T-cell (primary cell): ENCODE measurements around the gene STRBP. TPM values are rescaled to one million over a fixed set of nuclear protein-coding genes. Genes with fewer than 3 reads are reported as not detected.

Experiments
- ATAC-seq, 4 experiments: fragments of 200-7000 bp in 3 of 4; fragments of 150-1000 bp in 1 of 4; cut with Tn5 transposase; replicated peaks in 1 of 4; 1 replicate in 3 of 4; 2 replicates in 1 of 4; pipeline ENCODE4 v1.10.0; 2021; ENCODE audit warnings: moderate library complexity in 3 of 4, mild to moderate bottlenecking in 2 of 4, moderate number of reproducible peaks in 1 of 4
- CTCF ChIA-PET, 2 donors: fragments of 300-600 bp; sonication (Branson Sonifier 250); formaldehyde crosslinking; loops; one replicate each; lab custom pipeline; 2022; ENCODE audit warnings: antibody characterized with exemption in 2 of 2; lab: Charles Lee
- POLR2A ChIA-PET, 2 donors: fragments of 300-600 bp; sonication (Branson Sonifier 250); formaldehyde crosslinking; loops; one replicate each; lab custom pipeline; 2022; ENCODE audit warnings: antibody characterized with exemption in 2 of 2; lab: Charles Lee
- DNase-seq, 35 experiments: peaks; one replicate each; pipeline versions ENCODE4 v3.0.0 to v3.0.0-alpha.2; 2013 to 2023
- H3K27ac ChIP-seq: one replicate; pipeline ENCODE4 v1.5.1; 2013; ENCODE audit warnings: low read length
- H3K27me3 ChIP-seq, 2 experiments: replicated peaks in 1 of 2; 1 replicate in 1 of 2; 2 replicates in 1 of 2; pipeline versions ENCODE4 v1.6.1 to v1.7.0; 2013; ENCODE audit warnings: low read length in 1 of 2, mixed read lengths in 1 of 2; ENCODE audit not compliant: control insufficient read depth in 2 of 2, insufficient read depth in 2 of 2; ENCODE audit errors: extremely low read depth in 1 of 2
- H3K36me3 ChIP-seq, 2 donors: 1 replicate in 1 of 2; 2 replicates in 1 of 2; pipeline versions ENCODE4 v1.6.1 to v1.7.0; 2013; ENCODE audit warnings: low read length in 1 of 2; ENCODE audit not compliant: control insufficient read depth in 2 of 2, insufficient read depth in 1 of 2; ENCODE audit errors: extremely low read depth in 1 of 2
- H3K4me1 ChIP-seq, 2 experiments: 1 replicate in 1 of 2; 2 replicates in 1 of 2; pipeline versions ENCODE4 v1.6.1 to v1.7.0; 2013; ENCODE audit warnings: low read length in 2 of 2, mixed read lengths in 1 of 2; ENCODE audit not compliant: insufficient read depth in 2 of 2, control insufficient read depth in 1 of 2; ENCODE audit errors: extremely low read depth in 1 of 2
- H3K4me3 ChIP-seq, 2 donors: 1 replicate in 1 of 2; 2 replicates in 1 of 2; pipeline versions ENCODE4 v1.5.1 to v1.7.0; 2013; ENCODE audit warnings: mild to moderate bottlenecking in 2 of 2, low read length in 1 of 2, moderate library complexity in 1 of 2; ENCODE audit not compliant: control insufficient read depth in 1 of 2; ENCODE audit errors: extremely low read depth in 1 of 2
- H3K9me3 ChIP-seq: 2 replicates; pipeline ENCODE4 v1.7.0; 2013
- H3K27ac Mint-ChIP-seq, 2 donors: one replicate each; pipeline ENCODE4 v1.8.0; 2020 to 2021; ENCODE audit warnings: mild to moderate bottlenecking in 2 of 2, mixed read lengths in 2 of 2
- H3K27me3 Mint-ChIP-seq, 2 donors: one replicate each; pipeline ENCODE4 v1.8.0; 2021 to 2022; ENCODE audit warnings: mixed read lengths in 2 of 2
- H3K36me3 Mint-ChIP-seq: one replicate; pipeline ENCODE4 v1.8.0; 2021; ENCODE audit warnings: mixed read lengths
- H3K4me1 Mint-ChIP-seq, 3 donors: one replicate each; pipeline ENCODE4 v1.8.0; 2020 to 2022; ENCODE audit warnings: mixed read lengths in 3 of 3, mild to moderate bottlenecking in 1 of 3
- H3K4me3 Mint-ChIP-seq, 3 donors: one replicate each; pipeline ENCODE4 v1.8.0; 2020 to 2022; ENCODE audit warnings: mild to moderate bottlenecking in 3 of 3, mixed read lengths in 3 of 3, moderate library complexity in 3 of 3
- H3K9me3 Mint-ChIP-seq, 3 donors: one replicate each; pipeline ENCODE4 v1.8.0; 2020 to 2022; ENCODE audit warnings: mixed read lengths in 3 of 3
- WGBS: methylation state at CpG from one replicate; pipeline ENCODE4 v1.1.5; 2013; ENCODE audit warnings: missing lambda C conversion rate; ENCODE audit not compliant: insufficient coverage; 5-methylcytosine and 5-hydroxymethylcytosine counted together
- total RNA-seq, 35 experiments: library from RNA in 6 of 35; stranded (reverse) in 6 of 35; fragments of 120-200 nt in 1 of 35; gene quantifications; one replicate each; pipeline versions ENCODE4 v1.2.1 to v1.2.4 and lab custom pipeline; 2013 to 2026

Gene STRBP
- total RNA-seq, 5 donors from 2014 or later (not counting 1 experiment from before 2014, with no cell fraction given): 18.6 to 26.9 (median 20.0) TPM

DNA sequence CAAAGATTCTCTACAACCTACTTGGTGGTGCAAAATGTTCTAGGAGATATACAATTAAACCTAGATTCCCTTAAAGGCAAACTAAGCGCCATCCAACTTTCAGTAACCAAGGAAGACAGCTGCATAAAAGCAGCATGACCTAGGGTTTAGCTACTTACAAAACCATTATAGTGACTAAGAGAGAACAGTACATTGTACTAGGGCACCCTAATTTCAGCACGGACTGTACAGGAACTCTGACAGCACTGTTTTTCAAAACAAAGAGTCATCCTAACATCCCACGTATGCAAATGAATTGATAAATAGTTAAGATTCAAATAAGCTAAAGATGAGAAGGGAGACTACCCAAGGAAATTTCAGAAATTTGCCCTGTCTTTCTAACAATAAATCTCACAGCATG is 30.0 kb downstream of the STRBP start:
- H3K27ac Mint-ChIP-seq: no peak overlapping the region
- DNase-seq: no peak
- ATAC-seq: no peak
- no peaks in the 10 kb centered on the region for H3K9me3 ChIP-seq
- H3K9me3 Mint-ChIP-seq: no peaks in the 10 kb centered on the region
- H3K27me3 ChIP-seq: no peaks in the 10 kb centered on the region
- ChIA-PET POLR2A (interaction anchor here in 1 of 2 donors (0.6 kb wide), 1 partner anchor 1681 kb away, joined by 5 read pairs; no protein-coding TSS in a partner anchor), CTCF (interaction anchor here in 1 of 2 donors (0.6 kb wide), 1 partner anchor 70 kb away, joined by 3 read pairs; no protein-coding TSS in a partner anchor)
- H3K4me3 ChIP-seq: no peak overlapping the region
- H3K4me1 Mint-ChIP-seq: peaks cover 22 to 41% (median 35%) of the 10 kb centered on the region in 3 donors
- no peak overlapping the region for H3K4me3 Mint-ChIP-seq
- H3K27ac ChIP-seq: no peak overlapping the region
- peaks cover 13% of the 10 kb centered on the region for H3K36me3 Mint-ChIP-seq
- H3K27me3 Mint-ChIP-seq: no peaks in the 10 kb centered on the region
- WGBS: 100% methylated on average over 1 of the region's 3 CpGs
- peaks cover 0 to 3% of the 10 kb centered on the region in 2 experiments for H3K4me1 ChIP-seq
- no peaks in the 10 kb centered on the region for H3K36me3 ChIP-seq

DNA sequence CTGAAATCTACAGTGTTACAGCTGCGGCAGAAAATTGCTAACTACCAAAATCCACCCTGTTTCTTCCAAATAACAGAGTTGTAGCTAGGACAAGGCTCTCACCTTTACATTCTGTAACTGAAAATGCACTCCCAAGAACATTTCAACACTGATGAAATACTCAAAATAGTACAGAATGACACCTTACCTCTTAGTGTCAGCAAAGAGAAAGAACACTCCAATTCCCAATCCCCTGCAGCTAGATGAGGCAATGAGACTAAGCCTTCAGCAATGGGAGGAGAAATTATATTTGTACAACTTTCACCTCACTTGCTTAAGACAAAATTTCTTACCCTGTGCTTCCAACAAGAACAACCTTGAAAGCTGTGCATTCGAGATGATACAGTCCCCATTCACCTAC is 31.2 kb downstream of the STRBP start:
- ChIA-PET POLR2A (no interaction called here), CTCF (no interaction called here)
- no peaks in the 10 kb centered on the region for H3K36me3 ChIP-seq
- 88% methylated on average over 2 of the region's 2 CpGs for WGBS
- H3K27me3 Mint-ChIP-seq: no peaks in the 10 kb centered on the region
- no peak overlapping the region for H3K27ac Mint-ChIP-seq
- no peak overlapping the region for H3K4me3 Mint-ChIP-seq
- peaks cover 22 to 44% (median 35%) of the 10 kb centered on the region in 3 donors for H3K4me1 Mint-ChIP-seq
- no peaks in the 10 kb centered on the region for H3K9me3 ChIP-seq
- peaks cover 16% of the 10 kb centered on the region for H3K36me3 Mint-ChIP-seq
- H3K4me3 ChIP-seq: no peak overlapping the region
- H3K27ac ChIP-seq: no peak overlapping the region
- DNase-seq: no peak
- H3K27me3 ChIP-seq: no peaks in the 10 kb centered on the region
- peaks cover 0 to 3% of the 10 kb centered on the region in 2 experiments for H3K4me1 ChIP-seq
- no peaks in the 10 kb centered on the region for H3K9me3 Mint-ChIP-seq
- ATAC-seq: no peak

GRCh38 chr9:123235448-123235847 is 32.9 kb downstream of the STRBP start:
- no peak for DNase-seq
- no peak for ATAC-seq
- Histone ChIP-seq H3K36me3 (no peaks in the 10 kb centered on the region), H3K9me3 (no peaks in the 10 kb centered on the region), H3K4me1 (peaks cover 0 to 3% of the 10 kb centered on the region in 2 experiments), H3K27ac (no peak overlapping the region), H3K27me3 (no peaks in the 10 kb centered on the region), H3K4me3 (no peak overlapping the region)
- Mint-ChIP-seq H3K4me1 (peaks cover 15 to 38% (median 31%) of the 10 kb centered on the region in 3 donors), H3K9me3 (no peaks in the 10 kb centered on the region), H3K36me3 (peaks cover 14% of the 10 kb centered on the region), H3K4me3 (no peak overlapping the region), H3K27me3 (no peaks in the 10 kb centered on the region), H3K27ac (no peak overlapping the region)
- WGBS: no CpG with 5 or more reads among the region's 1 CpG
- ChIA-PET POLR2A (interaction anchor here in 1 of 2 donors (0.7 kb wide), 1 partner anchor 207 kb away, joined by 10 read pairs; no protein-coding TSS in a partner anchor), CTCF (interaction anchor here (0.6 to 0.7 kb wide), 4 partner anchors 10 to 345 kb away, joined by 3 to 8 read pairs (median 3); no protein-coding TSS in a partner anchor)

DNA sequence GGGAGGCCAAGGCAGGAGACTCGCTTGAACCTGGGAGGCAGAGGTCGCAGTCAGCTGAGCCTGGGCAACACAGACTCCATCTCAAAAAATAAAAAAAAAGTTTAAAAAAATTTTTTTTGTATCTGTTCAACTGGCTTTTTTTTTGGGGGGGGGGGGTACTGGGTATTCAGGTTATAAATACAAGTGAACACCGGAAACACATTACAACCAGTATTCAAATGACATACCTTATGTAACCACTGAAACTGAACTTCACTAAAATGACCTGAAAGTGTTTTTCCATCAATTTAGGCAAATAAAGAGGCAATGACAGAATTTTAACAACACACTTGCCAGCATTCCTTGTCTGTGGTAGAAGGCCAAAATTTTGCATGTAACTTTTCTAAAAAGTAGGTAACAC is 33.5 kb downstream of the STRBP start:
- H3K4me1 ChIP-seq: peaks cover 0 to 3% of the 10 kb centered on the region in 2 experiments

GRCh38 chr9:123232332-123232731 is 36.1 kb downstream of the STRBP start:
- H3K9me3 ChIP-seq: no peaks in the 10 kb centered on the region
- no peak overlapping the region for H3K27ac ChIP-seq
- H3K4me1 ChIP-seq: peaks cover 0 to 3% of the 10 kb centered on the region in 2 experiments
- peaks cover 9 to 25% (median 16%) of the 10 kb centered on the region in 3 donors for H3K4me1 Mint-ChIP-seq
- no peaks in the 10 kb centered on the region for H3K27me3 Mint-ChIP-seq
- ChIA-PET POLR2A (no interaction called here), CTCF (interaction anchor here in 1 of 2 donors (0.5 kb wide), 1 partner anchor 31 kb away, joined by 3 read pairs; no protein-coding TSS in a partner anchor)
- H3K9me3 Mint-ChIP-seq: no peaks in the 10 kb centered on the region
- H3K27me3 ChIP-seq: no peaks in the 10 kb centered on the region
- H3K27ac Mint-ChIP-seq: no peak overlapping the region
- H3K4me3 ChIP-seq: no peak overlapping the region
- ATAC-seq (no peak), DNase-seq (no peak)
- peaks cover 14% of the 10 kb centered on the region for H3K36me3 Mint-ChIP-seq
- H3K4me3 Mint-ChIP-seq: no peak overlapping the region
- no peaks in the 10 kb centered on the region for H3K36me3 ChIP-seq
- 90% methylated on average over 1 of the region's 3 CpGs for WGBS

More for the DNA sequence above, 33.5 kb downstream of the STRBP start:
- no peaks in the 10 kb centered on the region for H3K27me3 Mint-ChIP-seq
- no CpG with 5 or more reads among the region's 3 CpGs for WGBS
- Histone ChIP-seq H3K36me3 (no peaks in the 10 kb centered on the region), H3K27ac (no peak overlapping the region), H3K27me3 (no peaks in the 10 kb centered on the region), H3K9me3 (no peaks in the 10 kb centered on the region), H3K4me3 (no peak overlapping the region)
- H3K4me3 Mint-ChIP-seq: no peak overlapping the region
- ChIA-PET CTCF (interaction anchor here (0.6 to 0.7 kb wide), 2 partner anchors 34 to 344 kb away, joined by 3 read pairs; no protein-coding TSS in a partner anchor), POLR2A (no interaction called here)
- no peaks in the 10 kb centered on the region for H3K9me3 Mint-ChIP-seq
- ATAC-seq: no peak
- no peak overlapping the region for H3K27ac Mint-ChIP-seq
- H3K36me3 Mint-ChIP-seq: peaks cover 14% of the 10 kb centered on the region
- DNase-seq: no peak
- peaks cover 13 to 36% (median 25%) of the 10 kb centered on the region in 3 donors for H3K4me1 Mint-ChIP-seq

DNA sequence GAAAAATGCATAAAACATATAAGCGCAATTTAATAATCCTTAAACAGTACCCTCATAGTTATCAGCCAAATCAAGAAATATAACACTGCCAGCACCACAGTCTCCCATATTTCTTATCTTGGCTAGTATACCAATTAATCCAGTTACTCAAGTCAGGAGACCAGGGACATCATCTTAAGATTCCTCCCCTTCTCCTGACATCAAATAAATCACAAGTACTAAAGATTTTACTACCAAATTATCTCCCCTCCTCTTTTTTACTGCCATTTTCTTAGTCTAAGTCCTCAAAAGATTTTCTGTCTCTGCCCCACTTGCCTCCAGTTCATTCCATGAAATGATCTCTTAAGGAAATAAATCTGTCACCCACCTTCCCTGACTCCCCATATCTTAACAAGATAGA is 37.0 kb downstream of the STRBP start:
- Mint-ChIP-seq H3K4me3 (no peak overlapping the region), H3K36me3 (peaks cover 17% of the 10 kb centered on the region), H3K4me1 (peaks cover 9 to 27% (median 11%) of the 10 kb centered on the region in 3 donors), H3K27me3 (no peaks in the 10 kb centered on the region), H3K9me3 (no peaks in the 10 kb centered on the region), H3K27ac (no peak overlapping the region)
- CTCF ChIA-PET: no interaction called here
- Histone ChIP-seq H3K9me3 (no peaks in the 10 kb centered on the region), H3K27ac (no peak overlapping the region), H3K27me3 (no peaks in the 10 kb centered on the region), H3K4me3 (no peak overlapping the region), H3K36me3 (no peaks in the 10 kb centered on the region), H3K4me1 (peaks cover 0 to 3% of the 10 kb centered on the region in 2 experiments)
- DNase-seq (no peak), ATAC-seq (no peak)
- 100% methylated on average over 1 of the region's 1 CpG for WGBS
- POLR2A ChIA-PET: no interaction called here
